Measurements from ENCODE around the gene F11.

F11 gene

DNA sequence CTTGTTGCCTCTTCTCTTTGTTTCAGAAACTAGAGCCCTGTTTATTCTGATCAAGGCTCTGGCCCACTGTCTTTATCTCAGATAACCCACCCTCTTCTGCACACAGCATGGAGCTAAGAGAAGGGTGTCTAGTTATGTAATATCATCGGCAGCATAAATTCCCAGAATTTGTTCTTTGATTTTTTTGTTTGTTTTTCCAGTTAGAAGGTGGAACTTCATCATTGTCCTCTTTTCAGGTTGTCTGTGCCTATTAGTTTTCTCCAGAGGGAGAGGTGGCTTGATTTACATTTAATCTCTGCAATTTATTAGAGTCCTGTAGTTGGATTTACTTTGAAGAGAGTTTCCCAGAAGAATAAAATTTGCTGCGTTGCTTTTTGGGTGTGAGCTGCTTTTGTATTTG lies 15.2 kb upstream of the F11 start:
- H3K4me1 ChIP-seq (ENCODE audit: low read length), result no peaks in the 10 kb centered on the region
- TF ChIP-seq, protein P1, sequence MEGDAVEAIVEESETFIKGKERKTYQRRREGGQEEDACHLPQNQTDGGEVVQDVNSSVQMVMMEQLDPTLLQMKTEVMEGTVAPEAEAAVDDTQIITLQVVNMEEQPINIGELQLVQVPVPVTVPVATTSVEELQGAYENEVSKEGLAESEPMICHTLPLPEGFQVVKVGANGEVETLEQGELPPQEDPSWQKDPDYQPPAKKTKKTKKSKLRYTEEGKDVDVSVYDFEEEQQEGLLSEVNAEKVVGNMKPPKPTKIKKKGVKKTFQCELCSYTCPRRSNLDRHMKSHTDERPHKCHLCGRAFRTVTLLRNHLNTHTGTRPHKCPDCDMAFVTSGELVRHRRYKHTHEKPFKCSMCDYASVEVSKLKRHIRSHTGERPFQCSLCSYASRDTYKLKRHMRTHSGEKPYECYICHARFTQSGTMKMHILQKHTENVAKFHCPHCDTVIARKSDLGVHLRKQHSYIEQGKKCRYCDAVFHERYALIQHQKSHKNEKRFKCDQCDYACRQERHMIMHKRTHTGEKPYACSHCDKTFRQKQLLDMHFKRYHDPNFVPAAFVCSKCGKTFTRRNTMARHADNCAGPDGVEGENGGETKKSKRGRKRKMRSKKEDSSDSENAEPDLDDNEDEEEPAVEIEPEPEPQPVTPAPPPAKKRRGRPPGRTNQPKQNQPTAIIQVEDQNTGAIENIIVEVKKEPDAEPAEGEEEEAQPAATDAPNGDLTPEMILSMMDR (IDR thresholded peaks at IDR 0.05; ENCODE audit: low read depth, low read length), result no peak
- TF ChIP-seq EZH2phosphoT487 (IDR thresholded peaks at IDR 0.05; ENCODE audit: low read depth), result no peak
- no peak overlapping the region for H3K27ac ChIP-seq (ENCODE audit: low read length)
- H3K4me2 ChIP-seq (ENCODE audit: low read length), result no peak overlapping the region
- no peaks in the 10 kb centered on the region for H3K9me3 ChIP-seq (ENCODE audit: insufficient read depth, low read length)
- no peaks in the 10 kb centered on the region for H3K36me3 ChIP-seq (replicated peaks; ENCODE audit: low read depth, low read length)
- no peak overlapping the region for H2AFZ ChIP-seq (ENCODE audit: low read depth, low read length)
- no peak overlapping the region for H3K4me3 ChIP-seq (ENCODE audit: low read length)
- no peaks in the 10 kb centered on the region for H3K27me3 ChIP-seq (ENCODE audit: low read depth, low read length)
- no peaks in the 10 kb centered on the region for H4K20me1 ChIP-seq (ENCODE audit: insufficient read depth, low read length)
- H3K9ac ChIP-seq (ENCODE audit: low read length), result no peak overlapping the region
- H3K79me2 ChIP-seq (ENCODE audit: low read length), result no peaks in the 10 kb centered on the region

DNA sequence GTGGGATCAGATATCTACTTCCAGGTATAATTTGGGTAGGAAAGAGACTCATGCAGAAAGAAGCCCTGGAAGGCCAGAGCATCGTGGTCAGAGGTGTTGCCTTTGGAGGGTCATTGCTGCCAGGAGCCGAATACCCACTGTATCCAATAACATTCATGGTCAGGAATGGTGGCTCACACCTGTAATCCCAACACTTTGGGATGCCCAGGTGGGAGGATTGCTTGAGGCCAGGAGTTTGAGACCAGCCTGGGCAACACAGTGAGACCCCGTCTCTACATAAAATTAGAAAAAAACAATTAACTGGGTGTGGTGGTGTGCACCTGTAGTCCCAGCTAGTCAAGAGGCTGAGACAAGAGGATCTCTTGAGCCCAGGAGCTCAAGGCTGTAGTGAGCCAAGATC lies 10.9 kb upstream of the F11 start:
- Histone ChIP-seq H3K27me3 (ENCODE audit: low read depth, low read length) (no peaks in the 10 kb centered on the region), H3K36me3 (replicated peaks; ENCODE audit: low read depth, low read length) (no peaks in the 10 kb centered on the region), H3K79me2 (ENCODE audit: low read length) (no peaks in the 10 kb centered on the region), H3K27ac (ENCODE audit: low read length) (no peak overlapping the region), H4K20me1 (ENCODE audit: insufficient read depth, low read length) (no peaks in the 10 kb centered on the region), H3K9me3 (ENCODE audit: insufficient read depth, low read length) (no peaks in the 10 kb centered on the region), H3K4me2 (ENCODE audit: low read length) (no peak overlapping the region), H3K4me3 (ENCODE audit: low read length) (no peak overlapping the region), H2AFZ (ENCODE audit: low read depth, low read length) (no peak overlapping the region), H3K9ac (ENCODE audit: low read length) (no peak overlapping the region), H3K4me1 (ENCODE audit: low read length) (no peaks in the 10 kb centered on the region)
- TF ChIP-seq, protein P1 (IDR thresholded peaks at IDR 0.05; ENCODE audit: low read depth, low read length), result no peak

DNA sequence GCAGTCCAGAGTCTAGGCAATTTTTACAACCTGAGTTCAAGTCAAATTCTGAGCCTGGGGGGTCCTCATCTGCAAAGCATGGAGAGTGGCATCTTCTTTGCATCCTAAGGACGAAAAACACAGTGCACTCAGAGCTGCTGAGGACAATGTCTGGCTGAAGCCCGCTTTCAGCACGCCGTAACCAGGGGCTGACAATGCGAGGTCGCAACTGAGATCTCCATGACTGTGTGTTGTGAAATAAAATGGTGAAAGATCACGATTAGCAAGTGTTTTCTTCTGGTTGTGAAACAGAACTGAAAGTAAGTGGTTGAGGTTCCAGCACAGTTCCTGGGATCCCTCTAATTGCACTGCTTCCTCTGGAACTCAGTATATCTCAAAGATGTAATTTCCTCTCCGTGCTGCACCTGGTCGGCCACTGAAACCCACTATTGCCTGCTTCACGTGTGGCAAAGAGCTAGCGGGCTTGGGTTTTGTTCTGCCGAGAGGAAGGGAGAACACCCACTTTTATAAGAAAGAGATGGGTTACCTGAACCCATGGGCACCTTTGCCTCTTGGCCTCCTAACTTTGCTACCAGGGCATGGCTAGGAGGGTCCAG lies 7.7 kb upstream of the F11 start:
- no peaks in the 10 kb centered on the region for H3K36me3 ChIP-seq (replicated peaks; ENCODE audit: low read depth, low read length)
- no peak overlapping the region for H3K4me2 ChIP-seq (ENCODE audit: low read length)
- H3K9me3 ChIP-seq (ENCODE audit: insufficient read depth, low read length), result no peaks in the 10 kb centered on the region
- H3K4me3 ChIP-seq (ENCODE audit: low read length), result no peak overlapping the region
- no peaks in the 10 kb centered on the region for H3K27me3 ChIP-seq (ENCODE audit: low read depth, low read length)
- H2AFZ ChIP-seq (ENCODE audit: low read depth, low read length), result no peak overlapping the region
- no peak overlapping the region for H3K9ac ChIP-seq (ENCODE audit: low read length)
- no peak for TF ChIP-seq EZH2phosphoT487 (IDR thresholded peaks at IDR 0.05; ENCODE audit: low read depth)
- TF ChIP-seq, protein P1 (IDR thresholded peaks at IDR 0.05; ENCODE audit: low read depth, low read length), result no peak
- H4K20me1 ChIP-seq (ENCODE audit: insufficient read depth, low read length), result no peaks in the 10 kb centered on the region
- no peaks in the 10 kb centered on the region for H3K79me2 ChIP-seq (ENCODE audit: low read length)
- no peaks in the 10 kb centered on the region for H3K4me1 ChIP-seq (ENCODE audit: low read length)
- no peak overlapping the region for H3K27ac ChIP-seq (ENCODE audit: low read length)

DNA sequence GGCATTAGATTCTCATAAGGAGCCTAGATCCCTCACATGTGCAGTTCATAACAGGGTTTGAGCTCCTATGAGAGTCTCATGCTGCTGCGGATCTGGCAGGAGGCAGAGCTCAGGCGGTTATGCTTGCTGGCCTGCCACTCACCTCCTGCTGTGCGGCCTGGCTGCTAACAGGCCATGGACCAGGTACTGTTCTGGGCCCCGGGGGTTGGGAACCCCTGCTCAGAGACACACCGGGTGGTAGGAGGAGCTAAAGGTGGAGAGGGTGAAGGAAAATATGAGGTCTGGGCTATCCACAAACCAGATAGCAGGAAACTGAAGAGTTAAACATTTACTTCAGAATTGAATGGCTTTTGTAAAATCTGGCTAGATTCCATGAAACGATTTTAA lies 5.9 kb upstream of the F11 start:
- Histone ChIP-seq H3K4me3 (ENCODE audit: low read length) (no peak overlapping the region), H2AFZ (ENCODE audit: low read depth, low read length) (no peak overlapping the region), H3K9ac (ENCODE audit: low read length) (no peak overlapping the region), H3K36me3 (replicated peaks; ENCODE audit: low read depth, low read length) (no peaks in the 10 kb centered on the region), H3K4me1 (ENCODE audit: low read length) (no peaks in the 10 kb centered on the region), H3K9me3 (ENCODE audit: insufficient read depth, low read length) (no peaks in the 10 kb centered on the region), H3K27me3 (ENCODE audit: low read depth, low read length) (no peaks in the 10 kb centered on the region), H4K20me1 (ENCODE audit: insufficient read depth, low read length) (no peaks in the 10 kb centered on the region), H3K4me2 (ENCODE audit: low read length) (no peak overlapping the region), H3K27ac (ENCODE audit: low read length) (no peak overlapping the region), H3K79me2 (ENCODE audit: low read length) (no peaks in the 10 kb centered on the region)
- no peak for TF ChIP-seq EZH2phosphoT487 (IDR thresholded peaks at IDR 0.05; ENCODE audit: low read depth)
- TF ChIP-seq, protein P1 (IDR thresholded peaks at IDR 0.05; ENCODE audit: low read depth, low read length), result no peak

Measured in OCI-LY3 (cell line).